G401 (cell line): Measurements from ENCODE around the gene HIGD1C. TPM values are rescaled to one million over a fixed set of nuclear protein-coding genes. Genes with fewer than 3 reads are reported as not detected.
A peak's percentile ranks its signal among the peaks of the same experiment; 100 is the strongest.
"Not testable (repeated sequence)": the region's sequence is repeated elsewhere in the genome, so short reads cannot be mapped to it uniquely, and the experiment has no call there.

ENCODE experiments used
- DNase-seq: peaks from one replicate; pipeline ENCODE4 v3.0.0-alpha.2; 2015; ENCODE audit warnings: low spot score
- in situ Hi-C: cut with HindIII; loops from 2 replicates; pipeline ENCODE4 v1.10.0; 2016; ENCODE audit warnings: low sequenced_read_pairs, mixed read lengths
- total RNA-seq: library from RNA; depleted of rRNA; stranded (reverse); fragments of >200 nt; shearing (Covaris generic); gene quantifications from 2 replicates; pipeline ENCODE4 v1.2.3, GENCODE V29; 2014; rRNA removed

The HIGD1C gene
- total RNA-seq, result not detected in 2 replicates

DNA sequence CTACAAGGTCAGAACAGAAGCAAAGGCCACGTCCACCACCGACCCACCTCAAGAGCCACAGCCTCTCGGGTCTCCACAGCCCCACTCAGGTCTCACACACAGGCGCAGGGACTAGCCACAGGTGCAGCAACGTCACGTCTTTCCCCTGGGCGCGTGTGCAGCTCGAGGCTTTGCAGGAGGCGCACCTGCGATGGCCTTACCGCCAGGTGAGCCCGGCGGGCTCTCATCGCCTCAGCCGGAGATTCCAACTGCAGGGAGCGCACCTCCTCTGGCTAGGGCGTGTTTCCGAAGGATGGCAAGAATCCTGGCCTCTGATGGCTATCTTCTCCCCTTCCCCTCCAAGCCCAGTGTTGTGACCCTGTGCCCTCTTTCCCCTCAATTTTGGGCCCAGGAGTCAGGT, at the start of gene HIGD1C:
Gene HIGD1C (plus strand): TSS at position 35 of the 400 bp plus-strand sequence. CDS start 1,455 bp downstream, outside the sequence.
- no peak for DNase-seq
- in situ Hi-C loops, result no loop called here

- DNase-seq, in situ Hi-C loops: not testable (repeated sequence)
Measured at GRCh38 chr12:50908479-50908878, 43.9 kb upstream of the HIGD1C start.

DNA sequence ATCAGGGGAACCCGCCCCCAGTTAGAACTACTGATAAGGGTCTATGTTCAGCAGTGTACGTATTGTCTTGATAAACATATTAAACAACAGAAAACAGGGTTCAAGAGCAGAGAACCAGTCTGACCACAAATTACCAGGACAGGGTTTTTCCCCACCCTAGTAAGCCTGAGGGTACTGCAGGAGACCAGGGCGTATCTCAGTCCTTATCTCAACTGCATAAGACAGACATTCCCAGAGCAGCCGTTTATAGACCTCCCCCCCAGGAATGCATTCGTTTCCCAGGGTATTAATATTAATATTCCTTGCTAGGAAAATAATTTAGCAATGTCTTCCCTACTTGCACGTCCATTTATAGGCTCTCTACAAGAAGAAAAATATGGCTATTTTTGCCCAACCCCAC, 40.0 kb upstream of the HIGD1C start:
- in situ Hi-C loops, DNase-seq: not testable (repeated sequence)

DNA sequence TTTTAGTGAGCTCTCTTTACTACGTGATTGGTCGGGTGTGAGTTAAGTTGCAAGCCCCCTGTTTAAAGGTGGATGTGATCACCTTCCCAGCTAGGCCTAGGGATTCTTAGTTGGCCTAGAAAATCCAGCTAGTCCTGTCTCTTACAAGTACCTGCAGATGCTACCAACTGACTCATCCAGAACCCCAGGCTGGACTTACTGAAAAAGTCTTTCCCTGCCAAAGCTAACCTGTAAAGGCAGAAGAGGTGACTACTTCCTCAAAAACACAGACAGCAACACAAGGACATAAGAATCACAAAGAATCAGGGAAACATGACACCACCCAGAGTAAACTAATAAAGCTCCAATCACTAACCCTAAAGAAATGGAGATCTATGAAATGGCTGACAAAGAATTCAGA, 39.1 kb upstream of the HIGD1C start:
- in situ Hi-C loops, result no loop called here
- no peak for DNase-seq

GRCh38 chr12:50914872-50915484, 37.4 kb upstream of the HIGD1C start:
- DNase-seq, result no peak
- in situ Hi-C loops, result no loop called here

DNA sequence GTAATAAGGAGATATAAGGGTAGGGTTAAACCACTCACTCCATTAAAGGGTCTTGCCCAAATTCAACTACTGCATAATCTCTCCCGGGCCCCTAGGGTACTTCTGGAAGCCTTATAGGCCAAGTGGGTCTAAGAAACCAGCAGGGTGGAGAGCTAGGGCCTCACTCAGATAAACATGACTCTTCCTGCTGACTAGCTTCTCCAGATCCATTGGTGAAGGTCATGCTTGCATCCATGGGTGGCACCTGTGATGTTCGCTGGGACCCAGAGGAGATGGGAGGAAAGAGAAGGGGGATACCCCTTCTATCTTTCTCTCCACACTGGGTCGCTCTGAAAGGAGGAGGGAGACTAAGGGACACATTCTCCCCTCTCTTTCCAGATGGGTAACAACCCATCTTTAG, 36.1 kb upstream of the HIGD1C start:
- no peak for DNase-seq
- in situ Hi-C loops, result no loop called here

DNA sequence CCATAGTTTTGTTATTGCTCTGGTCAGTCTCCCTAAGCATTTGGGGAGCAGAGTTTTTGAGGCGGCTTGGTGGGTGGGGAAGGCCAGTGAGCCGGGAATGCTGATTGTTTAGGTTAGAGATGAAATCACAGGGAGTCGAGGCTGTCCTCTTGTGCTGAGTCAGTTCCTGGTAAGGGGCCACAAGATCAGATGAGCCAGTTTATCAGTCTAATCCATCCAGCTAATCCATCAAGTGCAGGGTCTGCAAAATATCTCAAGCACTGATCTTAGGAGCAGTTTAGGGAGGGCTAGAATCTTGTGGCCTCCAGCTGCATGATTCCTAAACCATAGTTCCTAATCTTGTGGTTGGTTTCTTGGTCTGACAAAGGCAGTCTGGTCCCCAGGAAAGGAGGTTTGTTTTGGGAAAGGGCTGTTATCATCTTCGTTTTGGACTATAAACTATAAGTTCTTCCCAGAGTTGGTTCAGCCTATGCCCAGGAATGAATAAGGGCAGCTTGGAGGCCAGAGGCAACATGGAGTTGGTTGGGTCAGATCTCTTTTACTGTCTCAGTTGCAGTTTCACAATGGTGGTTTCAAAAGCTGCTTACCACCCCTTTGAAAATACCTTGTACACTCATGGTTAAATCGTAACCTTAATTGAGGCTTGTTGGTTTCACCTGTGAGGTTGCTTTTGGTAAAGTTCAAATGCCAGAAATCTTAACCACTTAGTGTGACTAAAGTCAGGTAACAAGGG, 33.6 kb upstream of the HIGD1C start:
- in situ Hi-C loops, result no loop called here
- no peak for DNase-seq

DNA sequence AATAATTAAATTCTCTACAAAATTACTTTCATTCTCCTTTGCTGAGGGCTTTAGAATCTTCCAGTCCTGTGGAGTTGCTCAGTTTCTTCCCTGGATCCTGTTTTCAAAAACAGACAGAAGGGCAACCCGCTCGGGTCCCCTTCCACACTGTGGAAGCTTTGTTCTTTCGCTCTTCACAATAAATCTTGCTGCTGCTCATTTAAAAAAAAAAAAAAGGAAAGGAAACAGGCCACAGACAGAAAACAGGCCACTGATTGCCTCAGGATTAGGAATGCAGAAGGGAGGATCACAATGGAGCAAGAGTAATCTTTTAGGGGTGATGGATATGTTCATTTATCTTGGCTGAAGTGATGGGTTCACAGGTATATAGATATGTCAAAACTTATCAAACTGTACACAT, 29.5 kb upstream of the HIGD1C start:
- DNase-seq, result peak; percentile 48
- in situ Hi-C loops, result no loop called here

- in situ Hi-C loops, result no loop called here
- DNase-seq, result peak; percentile 41
Measured at GRCh38 chr12:50923361-50924130, 28.8 kb upstream of the HIGD1C start.

GRCh38 chr12:50924131-50924438, 28.3 kb upstream of the HIGD1C start:
- in situ Hi-C loops, result no loop called here
- DNase-seq, result no peak

DNA sequence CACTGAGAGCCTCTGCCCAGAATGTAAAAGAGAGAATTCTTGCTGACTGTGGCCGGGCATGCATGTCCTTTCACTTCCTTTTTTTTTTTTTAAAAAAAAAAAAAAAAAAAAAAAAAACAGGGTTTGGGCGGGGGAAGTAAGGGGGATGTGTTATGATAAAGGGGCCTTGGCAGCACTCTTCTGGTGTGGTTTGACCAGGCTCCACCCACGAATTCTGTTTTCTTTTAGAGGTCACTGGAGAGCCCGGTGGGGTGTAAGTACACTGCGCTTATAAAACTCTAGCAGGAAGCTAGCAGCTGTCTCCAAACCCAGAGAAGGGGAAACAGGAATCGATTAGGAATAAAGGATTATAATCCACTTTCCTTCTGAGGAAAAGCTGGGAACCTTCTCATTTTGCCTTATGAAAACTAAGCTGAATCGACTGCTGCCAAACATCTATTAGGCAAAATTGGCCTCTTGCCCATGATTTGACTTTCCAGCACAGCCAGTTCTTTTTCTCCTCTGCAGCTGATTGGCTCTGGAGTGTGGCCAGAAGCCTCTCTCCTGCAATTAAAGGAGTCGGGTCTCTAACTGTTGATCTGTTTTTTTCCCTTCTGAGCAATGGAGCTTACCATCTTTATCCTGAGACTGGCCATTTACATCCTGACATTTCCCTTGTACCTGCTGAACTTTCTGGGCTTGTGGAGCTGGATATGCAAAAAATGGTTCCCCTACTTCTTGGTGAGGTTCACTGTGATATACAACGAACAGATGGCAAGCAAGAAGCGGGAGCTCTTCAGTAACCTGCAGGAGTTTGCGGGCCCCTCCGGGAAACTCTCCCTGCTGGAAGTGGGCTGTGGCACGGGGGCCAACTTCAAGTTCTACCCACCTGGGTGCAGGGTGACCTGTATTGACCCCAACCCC, 27.7 kb upstream of the HIGD1C start:
- DNase-seq, result peak; percentile 98
- in situ Hi-C loops, result no loop called here

DNA sequence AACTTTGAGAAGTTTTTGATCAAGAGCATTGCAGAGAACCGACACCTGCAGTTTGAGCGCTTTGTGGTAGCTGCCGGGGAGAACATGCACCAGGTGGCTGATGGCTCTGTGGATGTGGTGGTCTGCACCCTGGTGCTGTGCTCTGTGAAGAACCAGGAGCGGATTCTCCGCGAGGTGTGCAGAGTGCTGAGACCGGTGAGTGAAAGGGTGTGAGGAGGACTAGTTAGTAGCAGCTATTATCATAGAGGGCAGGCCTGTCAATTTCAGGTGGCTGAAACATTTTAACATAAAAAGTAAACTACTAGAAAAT, 27.0 kb upstream of the HIGD1C start:
- DNase-seq, result peak; percentile 64
- in situ Hi-C loops, result no loop called here

DNA sequence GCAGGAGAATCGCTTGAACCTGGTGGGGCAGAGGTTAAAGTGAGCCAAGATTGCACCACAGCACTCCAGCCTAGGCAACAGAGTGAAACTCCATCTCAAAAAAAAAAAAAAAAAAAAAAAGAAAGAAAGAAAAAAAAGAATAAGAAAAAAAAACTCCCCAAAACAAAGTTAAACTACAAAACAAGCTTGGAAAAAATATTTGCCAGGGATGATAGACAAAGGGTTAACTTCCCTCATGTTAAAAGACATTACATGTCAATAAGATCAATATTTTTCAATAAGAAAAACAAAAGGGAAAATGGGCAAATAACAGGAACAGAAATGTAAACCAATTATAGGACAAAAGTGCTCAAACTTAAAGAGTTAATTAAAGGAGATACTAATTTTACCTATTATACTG, 26.4 kb upstream of the HIGD1C start:
- in situ Hi-C loops, result no loop called here
- DNase-seq, result peak; percentile 9

DNA sequence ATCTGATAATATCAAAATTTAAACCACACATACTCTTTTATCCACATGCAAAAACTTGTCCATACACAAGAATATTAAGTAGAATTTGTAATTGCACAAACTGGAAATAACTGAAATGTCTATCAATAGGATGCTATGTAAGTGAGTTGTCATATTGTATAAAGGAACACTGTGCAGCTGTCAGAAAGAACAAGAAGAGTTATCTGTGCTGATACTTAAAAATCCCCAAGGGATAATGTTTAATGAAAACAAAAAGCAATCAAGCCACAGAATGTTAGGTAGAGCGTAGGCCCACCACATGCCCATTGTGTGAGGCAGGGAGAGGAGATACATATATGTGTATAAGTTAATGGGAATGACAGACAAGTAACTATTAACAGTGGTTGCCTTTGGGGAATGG, 25.9 kb upstream of the HIGD1C start:
- in situ Hi-C loops, result no loop called here
- peak; percentile 30 for DNase-seq

DNA sequence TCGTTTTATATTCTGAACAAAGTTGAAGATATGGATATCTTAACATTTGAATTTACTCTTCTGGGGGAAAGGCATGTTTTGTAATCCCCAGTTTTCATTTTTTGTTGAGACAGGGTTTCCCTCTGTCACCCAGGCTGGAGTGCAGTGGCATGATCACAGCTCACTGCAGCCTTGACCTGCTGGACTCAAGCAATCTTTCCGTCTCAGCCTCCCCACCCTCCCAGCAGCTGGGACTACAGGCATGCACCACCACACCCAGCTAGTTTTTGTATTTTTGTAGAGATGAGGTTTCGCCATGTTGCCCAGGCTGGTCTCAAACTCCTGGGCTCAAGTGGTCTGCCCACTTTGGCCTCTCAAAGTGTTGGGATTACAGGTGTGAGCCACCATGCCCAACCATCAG, 25.4 kb upstream of the HIGD1C start:
- DNase-seq, result peak; percentile 36
- in situ Hi-C loops, result not testable (repeated sequence)

GRCh38 chr12:50927356-50927755, 25.0 kb upstream of the HIGD1C start:
- in situ Hi-C loops, result no loop called here
- peak; percentile 23 for DNase-seq

DNA sequence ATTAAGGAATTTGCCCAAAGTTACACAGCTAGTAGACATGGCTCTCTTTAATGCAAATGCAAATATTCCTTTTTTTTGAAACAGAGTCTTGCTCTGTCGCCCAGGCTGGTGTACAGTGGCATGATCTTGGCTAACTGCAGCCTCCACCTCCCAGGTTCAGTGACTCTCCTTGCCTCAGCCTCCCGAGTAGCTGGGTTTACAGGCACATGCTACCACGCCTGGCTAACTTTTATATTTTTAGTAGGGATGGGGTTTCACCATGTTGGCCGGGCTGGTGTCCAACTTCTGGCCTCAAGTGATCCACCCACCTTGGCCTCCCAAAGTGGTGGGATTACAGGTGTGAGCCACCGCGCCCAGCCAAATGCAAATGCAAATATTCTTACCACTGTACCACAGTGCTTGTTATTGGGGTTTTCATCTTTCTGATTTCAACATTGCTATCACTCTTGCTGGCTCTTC, 24.5 kb upstream of the HIGD1C start:
- in situ Hi-C loops, result no loop called here
- DNase-seq, result no peak

- in situ Hi-C loops, result no loop called here
- peak; percentile 11 for DNase-seq
Measured at GRCh38 chr12:50928392-50928791, 24.0 kb upstream of the HIGD1C start.

DNA sequence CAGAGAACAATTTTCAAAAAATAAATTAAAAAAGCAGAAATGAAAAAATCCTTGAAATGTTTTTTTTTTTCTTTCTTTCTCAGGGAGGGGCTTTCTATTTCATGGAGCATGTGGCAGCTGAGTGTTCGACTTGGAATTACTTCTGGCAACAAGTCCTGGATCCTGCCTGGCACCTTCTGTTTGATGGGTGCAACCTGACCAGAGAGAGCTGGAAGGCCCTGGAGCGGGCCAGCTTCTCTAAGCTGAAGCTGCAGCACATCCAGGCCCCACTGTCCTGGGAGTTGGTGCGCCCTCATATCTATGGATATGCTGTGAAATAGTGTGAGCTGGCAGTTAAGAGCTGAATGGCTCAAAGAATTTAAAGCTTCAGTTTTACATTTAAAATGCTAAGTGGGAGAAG, 22.5 kb upstream of the HIGD1C start:
- in situ Hi-C loops, result no loop called here
- DNase-seq, result peak; percentile 58
